Midbrain (tissue), 1 donor: Measurements from ENCODE around the gene RPL15.
"Not testable (repeated sequence)": the region's sequence is repeated elsewhere in the genome, so short reads cannot be mapped to it uniquely, and the experiment has no call there.

ENCODE experiments used
- DNase-seq: peaks from one replicate; lab custom pipeline; 2025; lab: John Stamatoyannopoulos, UW

The RPL15 gene

GRCh38 chr3:23889950-23890349 lies 27.0 kb upstream of the RPL15 start:
- DNase-seq, result no peak

GRCh38 chr3:23894254-23895061 lies 22.5 kb upstream of the RPL15 start:
- DNase-seq, result no peak

- DNase-seq, result no peak
Measured at GRCh38 chr3:23895181-23895580, 21.8 kb upstream of the RPL15 start.

GRCh38 chr3:23900744-23901143 lies 16.2 kb upstream of the RPL15 start:
- DNase-seq, result no peak

- DNase-seq, result no peak
Measured at GRCh38 chr3:23904545-23904944, 12.4 kb upstream of the RPL15 start.

GRCh38 chr3:23909341-23909740 lies 7.6 kb upstream of the RPL15 start:
- no peak for DNase-seq

- no peak for DNase-seq
Measured at GRCh38 chr3:23911397-23911796, 5.5 kb upstream of the RPL15 start.

DNA sequence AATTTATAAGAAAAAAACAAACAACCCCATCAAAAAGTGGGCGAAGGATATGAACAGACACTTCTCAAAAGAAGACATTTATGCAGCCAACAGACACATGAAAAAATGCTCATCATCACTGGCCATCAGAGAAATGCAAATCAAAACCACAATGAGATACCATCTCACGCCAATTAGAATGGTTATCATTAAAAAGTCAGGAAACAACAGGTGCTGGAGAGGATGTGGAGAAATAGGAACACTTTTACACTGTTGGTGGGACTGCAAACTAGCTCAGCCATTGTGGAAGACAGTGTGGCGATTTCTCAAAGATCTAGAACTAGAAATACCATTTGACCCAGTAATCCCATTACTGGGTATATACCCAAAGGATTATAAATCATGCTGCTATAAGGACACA lies 4.6 kb upstream of the RPL15 start:
- DNase-seq, result not testable (repeated sequence)

- no peak for DNase-seq
Measured at GRCh38 chr3:23913182-23913581, 3.8 kb upstream of the RPL15 start.

DNA sequence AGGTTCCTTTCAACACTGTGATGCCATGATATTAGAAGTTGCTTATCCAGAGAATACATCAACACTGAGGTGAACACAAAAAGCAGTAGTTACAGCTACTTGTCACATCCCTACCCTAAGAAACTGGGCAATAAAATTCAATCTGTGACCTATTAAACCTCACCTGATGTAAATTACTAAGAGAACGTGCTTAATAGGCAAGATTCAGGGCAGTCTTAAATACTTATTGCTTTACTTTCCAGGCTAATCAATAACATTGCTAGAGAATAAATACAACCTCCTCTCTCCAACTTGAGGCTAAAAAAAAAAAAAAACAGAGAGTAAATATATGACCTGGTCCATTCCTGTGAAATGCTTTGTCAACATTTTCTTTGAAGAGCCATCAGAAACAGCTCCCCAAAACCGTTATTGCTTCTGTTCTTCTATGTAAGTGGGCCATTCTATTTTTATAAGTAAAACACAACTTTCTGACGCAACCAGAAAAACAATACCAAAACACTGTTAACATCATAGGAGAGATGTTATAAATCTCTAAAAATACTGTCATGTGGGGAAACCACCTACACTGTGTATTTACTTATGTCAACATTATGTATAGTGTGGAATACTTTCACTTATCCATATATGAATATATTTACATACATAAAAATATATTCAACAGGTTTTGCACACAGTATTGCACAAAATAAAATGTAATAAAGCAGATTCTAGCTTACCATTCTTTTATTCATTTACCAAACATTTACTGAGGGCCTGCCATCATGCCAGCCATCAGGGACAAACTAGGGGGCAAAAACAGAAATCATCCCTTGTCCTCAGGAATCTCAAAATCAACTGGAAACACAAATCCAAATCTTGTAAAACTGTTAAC lies 2.8 kb upstream of the RPL15 start:
- no peak for DNase-seq

GRCh38 chr3:23915537-23916108 lies 1.3 kb upstream of the RPL15 start:
- DNase-seq, result no peak

- no peak for DNase-seq
Measured at GRCh38 chr3:23916152-23916885, 613 bp upstream of the RPL15 start.

- peak; percentile 48 for DNase-seq
Measured at GRCh38 chr3:23917679-23918303, 859 bp downstream of the RPL15 start.

DNA sequence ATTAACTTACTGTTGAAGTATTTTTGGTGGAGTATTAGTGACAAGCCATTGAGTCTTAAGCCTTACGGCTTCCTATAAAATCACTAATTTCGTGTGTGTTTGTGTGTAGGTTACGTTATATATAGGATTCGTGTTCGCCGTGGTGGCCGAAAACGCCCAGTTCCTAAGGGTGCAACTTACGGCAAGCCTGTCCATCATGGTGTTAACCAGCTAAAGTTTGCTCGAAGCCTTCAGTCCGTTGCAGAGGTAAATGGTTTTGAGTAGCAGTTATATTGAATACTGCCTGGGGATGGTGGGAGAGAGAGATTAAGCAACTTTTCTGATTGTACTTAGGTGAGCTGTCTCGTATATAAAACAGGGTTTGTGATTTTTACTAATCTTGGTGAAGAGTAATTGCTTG lies 1.4 kb downstream of the RPL15 start:
- DNase-seq, result not testable (repeated sequence)

- DNase-seq, result no peak
Measured at GRCh38 chr3:23919628-23920027, 2.7 kb downstream of the RPL15 start.

- no peak for DNase-seq
Measured at GRCh38 chr3:23920151-23920655, 3.3 kb downstream of the RPL15 start.

DNA sequence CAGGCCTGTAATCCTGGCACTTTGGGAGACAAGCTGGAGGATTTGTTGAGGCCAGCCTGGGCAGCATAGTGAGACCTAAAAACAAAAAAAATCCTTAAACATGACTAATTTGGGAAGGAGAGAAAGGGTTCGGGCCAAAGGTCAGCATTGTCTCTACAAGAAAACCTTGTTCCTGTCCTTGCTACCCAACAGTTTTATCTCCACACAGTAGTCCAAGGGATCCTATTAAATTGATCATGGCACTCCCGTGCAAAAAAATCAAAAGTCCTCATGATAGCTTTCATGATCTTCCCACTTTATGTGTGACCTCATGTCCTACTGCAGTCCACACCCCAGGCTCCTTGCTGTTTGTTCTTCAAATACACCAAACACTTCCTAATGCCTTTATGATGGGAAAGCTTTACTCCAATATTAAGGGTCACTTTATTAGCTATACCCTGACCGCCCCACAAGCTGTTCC lies 4.2 kb downstream of the RPL15 start:
- no peak for DNase-seq

DNA sequence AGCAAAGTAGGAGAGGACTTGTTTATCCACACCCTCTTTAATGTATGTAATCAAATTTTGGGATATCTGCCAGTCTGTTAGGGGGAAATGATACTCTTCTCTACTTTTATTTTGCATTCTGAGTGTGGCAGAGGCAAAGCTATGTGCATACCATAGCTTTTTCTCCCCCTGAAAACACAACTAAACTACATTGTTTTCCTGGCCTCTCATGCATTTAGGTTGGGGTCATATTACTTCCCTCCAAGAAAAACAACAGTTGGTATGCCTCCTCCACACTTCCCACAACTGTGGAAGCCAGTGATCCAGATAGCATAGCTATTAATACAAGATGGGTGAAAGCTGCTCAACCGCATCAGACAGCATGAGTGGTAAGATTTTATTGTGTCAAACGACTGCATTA lies 6.9 kb downstream of the RPL15 start:
- no peak for DNase-seq

- DNase-seq, result no peak
Measured at GRCh38 chr3:23926246-23926645, 9.3 kb downstream of the RPL15 start.

GRCh38 chr3:23926736-23927135 lies 9.8 kb downstream of the RPL15 start:
- DNase-seq, result peak; percentile 67

- DNase-seq, result no peak
Measured at GRCh38 chr3:23928524-23928923, 11.6 kb downstream of the RPL15 start.
